CD4-positive, alpha-beta T cell treated with Interleukin-15 for 4 hours (primary cell): ENCODE measurements around the gene MORN1.

Source experiments
- DNase-seq: peaks from one replicate; pipeline ENCODE4 v3.0.0-alpha.2; 2020; ENCODE audit warnings: low spot score

Gene MORN1

DNA sequence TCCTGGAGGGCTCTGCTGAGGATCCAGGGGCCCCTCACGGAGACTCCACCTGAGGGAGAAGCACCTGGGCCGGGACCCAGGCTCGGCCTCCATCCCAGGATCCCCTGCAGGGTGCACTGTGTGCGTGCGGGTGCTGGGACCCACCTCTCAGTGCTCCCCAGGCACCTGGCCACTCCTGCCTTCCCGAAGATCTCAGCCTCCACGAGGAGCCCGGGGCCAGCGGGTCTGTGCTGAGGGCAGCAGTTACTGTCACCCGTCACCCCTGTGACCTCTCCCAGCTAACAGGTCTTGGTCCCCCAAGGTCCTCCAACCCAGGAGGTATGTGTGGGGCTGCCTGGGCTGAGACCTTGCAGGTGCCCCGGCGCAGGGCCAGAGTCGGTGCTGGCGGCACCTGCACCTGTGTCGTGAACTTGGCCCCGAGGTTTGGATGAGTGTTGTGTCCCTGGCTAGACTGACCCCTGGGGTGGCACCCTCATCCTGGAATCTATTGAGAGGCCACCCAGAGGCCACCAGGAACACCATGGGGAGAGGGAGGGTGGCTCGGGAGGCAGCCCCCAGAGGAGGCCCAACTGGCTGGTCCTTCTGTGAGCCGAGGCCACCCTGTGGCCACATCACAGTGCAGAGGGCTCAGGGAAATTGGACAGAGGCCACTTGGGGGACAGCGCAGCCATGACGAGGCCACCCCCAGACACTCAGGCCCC lies 17.7 kb downstream of the MORN1 start:
- DNase-seq, result no peak

GRCh38 chr1:2372551-2373490 lies 18.5 kb downstream of the MORN1 start:
- DNase-seq, result no peak

GRCh38 chr1:2368053-2368744 lies 23.2 kb downstream of the MORN1 start:
- no peak for DNase-seq

DNA sequence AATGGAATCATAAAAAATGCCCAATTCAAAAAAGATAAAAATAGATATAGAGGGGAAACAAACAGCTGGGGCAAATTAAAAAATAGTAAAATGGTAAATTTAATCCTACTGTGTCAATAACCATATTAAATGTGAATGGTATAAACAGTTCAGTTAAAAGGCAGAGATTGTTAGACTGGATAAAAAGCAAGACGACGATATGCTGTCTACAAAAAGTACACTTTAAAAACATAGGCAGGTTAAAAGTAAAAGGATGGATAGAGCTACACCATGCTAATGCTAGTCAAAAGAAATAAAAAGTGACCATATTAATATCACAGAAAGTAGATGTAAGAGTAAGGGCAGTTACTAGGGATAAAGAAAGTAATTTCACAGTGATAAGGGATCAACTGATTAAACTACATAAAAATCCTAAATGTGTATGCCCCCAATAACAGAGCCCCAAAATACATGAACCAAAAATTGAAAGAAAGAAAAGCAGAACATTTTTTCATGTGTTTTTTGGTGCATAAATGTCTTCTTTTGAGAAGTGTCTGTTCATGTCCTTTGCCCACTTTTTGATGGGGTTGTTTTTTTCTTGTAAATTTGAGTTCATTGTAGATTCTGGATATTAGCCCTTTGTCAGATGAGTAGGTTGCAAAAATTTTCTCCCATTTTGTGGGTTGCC lies 27.4 kb downstream of the MORN1 start:
- DNase-seq, result no peak

- no peak for DNase-seq
Measured at GRCh38 chr1:2360588-2361364, 30.6 kb downstream of the MORN1 start.

DNA sequence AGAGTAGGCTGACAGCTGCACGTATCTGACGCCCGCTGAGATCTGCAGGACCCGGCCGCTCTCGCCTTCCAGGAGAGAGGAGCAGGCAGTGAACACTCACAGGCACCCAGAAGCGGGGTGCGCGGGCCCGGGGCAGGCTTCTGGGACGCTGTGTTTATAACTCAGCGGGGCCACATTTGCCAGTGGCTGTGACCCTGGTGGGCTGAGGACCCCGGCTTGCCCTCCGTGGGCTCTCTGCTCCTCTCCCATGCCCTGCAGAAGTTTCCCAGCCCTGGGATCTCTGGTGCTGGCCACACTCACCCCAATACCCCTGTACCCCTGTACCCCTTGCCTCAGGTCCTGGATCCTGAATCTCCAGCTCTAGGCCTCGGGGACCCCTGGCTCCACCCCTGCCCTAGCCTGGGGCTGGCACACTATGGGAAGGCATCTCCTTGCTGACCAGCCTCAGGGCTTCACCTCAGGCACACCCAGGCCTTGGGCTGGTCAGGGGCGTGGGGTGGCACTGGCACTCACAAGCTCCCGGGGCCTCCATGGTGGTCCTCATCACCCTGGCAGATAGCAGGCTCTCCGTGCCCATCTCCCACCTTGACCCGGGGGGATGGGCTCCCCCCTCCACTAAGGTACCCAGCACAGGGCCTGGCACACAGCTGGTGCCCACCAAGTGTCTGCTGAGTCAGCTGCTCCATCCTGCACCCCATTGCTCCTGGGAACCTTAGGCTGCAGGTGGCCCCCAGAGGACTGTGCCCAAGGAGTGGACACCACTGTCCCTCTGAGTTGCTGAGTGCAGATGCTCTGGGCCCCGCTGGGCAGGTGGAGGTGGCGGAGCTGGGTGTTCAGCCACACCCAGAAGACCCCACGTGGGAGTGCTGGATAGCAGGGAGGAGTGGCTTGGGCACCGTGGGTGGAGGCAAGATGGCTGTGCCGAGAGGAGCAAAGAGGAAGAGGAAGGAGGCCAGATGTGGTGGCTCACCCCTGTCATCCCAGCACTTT lies 32.4 kb downstream of the MORN1 start:
- DNase-seq, result no peak

GRCh38 chr1:2358072-2358471 lies 33.3 kb downstream of the MORN1 start:
- DNase-seq, result no peak

- no peak for DNase-seq
Measured at GRCh38 chr1:2356911-2357845, 34.2 kb downstream of the MORN1 start.

GRCh38 chr1:2356401-2356800 lies 35.0 kb downstream of the MORN1 start:
- DNase-seq, result no peak

DNA sequence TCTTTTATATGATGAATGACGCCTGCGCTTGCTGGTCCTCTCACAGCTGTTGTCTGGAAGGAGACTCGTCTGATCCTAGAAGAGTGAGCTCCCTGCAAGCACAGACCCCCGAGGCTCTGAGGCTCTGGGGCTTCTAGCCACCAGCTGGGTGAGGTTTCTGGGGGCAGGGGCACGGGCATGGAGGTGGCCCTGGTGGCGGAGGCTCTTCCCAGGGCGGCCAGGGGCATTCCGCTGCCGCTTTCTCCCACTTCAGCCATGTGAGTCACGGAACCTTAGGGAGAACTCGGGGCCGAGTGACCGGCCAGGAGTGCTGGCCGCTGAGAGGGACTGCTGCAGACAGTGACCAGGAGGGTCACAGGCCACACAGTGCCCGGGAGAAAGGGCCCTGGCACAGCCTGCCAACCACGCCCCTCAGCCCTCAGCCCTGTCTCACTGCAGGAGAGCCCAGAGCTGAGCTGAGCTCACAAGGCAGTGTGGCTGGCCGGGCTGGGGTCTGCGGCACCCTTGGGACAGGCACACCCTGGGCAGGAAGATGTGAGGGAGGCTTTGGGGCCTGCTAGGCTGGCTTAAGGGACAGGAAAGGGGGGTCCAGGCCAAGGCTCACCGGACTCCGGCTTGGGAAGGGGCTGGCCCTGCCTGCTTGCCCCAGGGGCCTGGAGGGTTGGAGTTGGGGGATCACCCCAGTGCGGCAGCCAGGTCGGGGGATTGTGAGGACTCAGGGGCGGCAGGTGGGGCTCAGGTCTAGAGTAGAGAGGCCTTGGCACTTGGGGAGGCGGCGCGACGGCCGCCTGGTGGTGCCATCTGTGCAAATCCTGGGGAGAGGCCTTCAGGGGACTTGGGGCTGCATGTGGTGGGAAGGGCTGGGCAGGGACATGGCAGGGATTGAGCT lies 35.7 kb downstream of the MORN1 start:
- no peak for DNase-seq

DNA sequence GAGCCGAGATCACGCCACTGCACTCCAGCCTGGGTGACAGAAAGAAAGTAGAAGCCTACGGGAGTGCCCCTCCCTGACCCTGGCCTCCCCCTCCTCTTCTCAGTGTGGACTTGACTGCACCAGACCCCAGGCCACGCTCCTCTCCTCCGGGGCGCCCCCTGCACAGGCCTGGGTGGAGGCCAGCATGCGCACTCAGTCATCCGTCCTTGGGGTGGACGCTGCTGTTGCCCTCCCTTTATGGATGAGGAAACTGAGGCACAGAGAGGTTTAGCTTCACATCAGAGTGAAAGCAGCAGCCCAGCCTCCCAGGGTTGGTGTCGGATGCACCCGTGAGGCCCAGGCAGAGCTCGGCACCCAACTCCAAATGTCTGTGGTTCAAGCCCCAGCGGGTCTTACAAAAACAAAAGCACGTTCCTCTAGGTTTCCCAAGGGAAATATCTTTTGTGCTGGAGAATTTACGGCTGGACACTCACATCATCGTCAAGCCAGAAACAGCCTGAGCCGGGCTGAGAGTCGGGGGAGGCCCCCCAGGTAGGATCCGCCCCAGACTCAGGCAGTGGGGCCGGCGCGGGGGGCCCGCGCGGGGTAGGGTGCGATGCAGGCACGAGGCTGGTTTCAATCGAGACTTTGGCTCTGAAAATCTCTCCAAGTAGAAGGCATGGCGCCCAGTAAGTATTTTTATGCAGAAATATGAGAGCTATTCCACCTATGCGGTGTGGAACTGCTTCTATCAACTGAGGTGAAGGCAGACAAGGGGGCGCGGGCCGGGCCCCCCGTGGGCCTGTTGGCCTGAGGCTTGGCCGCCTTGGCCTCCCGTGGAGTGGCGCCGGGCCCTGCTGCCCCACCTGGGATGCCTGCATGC lies 36.6 kb downstream of the MORN1 start:
- no peak for DNase-seq

- DNase-seq, result no peak
Measured at GRCh38 chr1:2353551-2354438, 37.6 kb downstream of the MORN1 start.

- DNase-seq, result no peak
Measured at GRCh38 chr1:2352897-2353550, 38.3 kb downstream of the MORN1 start.

DNA sequence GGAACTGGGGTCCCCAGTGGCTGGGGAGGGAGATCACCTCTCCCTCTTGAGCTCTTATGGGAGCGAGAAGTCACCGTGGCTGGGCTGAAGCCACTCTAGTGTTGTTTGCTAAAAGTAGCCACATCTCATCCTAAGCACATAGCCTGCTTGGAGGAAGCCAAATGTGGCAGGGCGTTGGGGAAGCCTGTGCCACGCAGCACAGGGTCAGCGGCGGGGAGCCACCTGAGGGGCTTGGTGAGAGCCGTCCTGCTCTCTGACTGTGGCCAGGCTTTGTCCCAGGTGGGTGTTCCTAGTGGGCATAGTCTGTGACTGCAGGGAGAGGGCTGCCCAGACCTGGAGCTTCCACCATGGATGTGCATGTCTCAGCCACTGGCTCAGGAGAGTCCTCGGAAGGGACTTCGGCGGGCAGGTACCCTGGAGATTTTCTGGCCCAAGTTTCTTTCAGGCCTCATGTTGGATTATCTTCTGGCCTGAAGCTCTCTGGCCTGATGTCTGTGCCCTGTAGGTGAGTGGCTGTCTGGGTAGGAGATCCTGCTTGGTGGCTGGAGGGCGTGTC lies 38.9 kb downstream of the MORN1 start:
- no peak for DNase-seq

DNA sequence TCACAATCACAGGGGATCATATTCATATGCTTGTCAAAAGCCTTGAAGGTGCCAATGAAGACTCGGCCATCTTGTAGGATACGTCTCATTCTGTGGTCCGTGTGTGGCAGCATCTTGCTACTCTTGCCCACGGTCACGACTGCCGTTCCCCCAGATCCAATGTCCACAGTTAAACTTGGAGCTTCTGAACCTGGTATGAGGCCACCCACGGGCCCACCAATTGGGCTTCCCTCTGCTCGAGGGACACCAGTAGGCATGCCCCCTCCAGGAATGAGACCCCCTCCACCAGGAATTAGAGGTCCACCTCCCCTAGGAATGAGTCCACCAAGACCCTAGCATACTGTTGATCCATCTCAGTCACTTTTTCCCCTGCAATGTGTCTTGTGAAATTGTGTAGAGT lies 39.6 kb downstream of the MORN1 start:
- no peak for DNase-seq
